Measurements from ENCODE around the gene SPACA4. TPM values are rescaled to one million over a fixed set of nuclear protein-coding genes. Genes with fewer than 3 reads are reported as not detected.

Gene SPACA4
- total RNA-seq, 1 donor from 2014 or later, result not detected

DNA sequence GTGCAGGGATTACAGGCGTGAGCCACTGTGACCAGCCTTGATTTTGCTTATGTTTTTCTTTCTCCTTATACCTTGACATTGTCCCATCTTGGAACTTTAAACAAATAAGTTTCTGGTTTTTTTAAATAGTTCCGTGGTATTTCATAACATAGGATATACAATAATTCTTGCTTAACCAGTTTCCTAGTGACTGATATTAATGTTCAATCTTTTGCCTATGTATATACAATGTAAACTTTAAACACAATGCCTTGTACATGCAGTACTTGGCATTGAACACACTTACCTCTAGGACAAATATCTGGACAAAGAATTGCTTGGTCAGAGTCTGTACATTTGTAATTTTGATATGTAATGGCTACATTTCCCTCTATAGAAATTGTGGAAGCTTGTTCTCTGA, 24.4 kb upstream of the SPACA4 start:
- no peak overlapping the region for H3K9ac ChIP-seq
- peaks cover 2% of the 10 kb centered on the region for H3K27me3 ChIP-seq
- TF ChIP-seq EZH2 (IDR thresholded peaks at IDR 0.05) (no peak), CTCF (IDR thresholded peaks at IDR 0.05) (no peak), EZH2phosphoT487 (IDR thresholded peaks at IDR 0.05) (no peak)
- Mint-ChIP-seq H3K4me1 (peaks cover 7% of the 10 kb centered on the region), H3K9me3 (no peaks in the 10 kb centered on the region), H3K4me3 (no peak overlapping the region), H3K36me3 (no peaks in the 10 kb centered on the region), H3K27ac (peak overlapping the region; percentile 57), H3K27me3 (ENCODE audit: insufficient read depth, low read depth) (peaks cover 10% of the 10 kb centered on the region)
- no peak overlapping the region for H2AFZ ChIP-seq (replicated peaks)
- H3K4me1 ChIP-seq, result no peaks in the 10 kb centered on the region
- no peaks in the 10 kb centered on the region for H3K79me2 ChIP-seq (ENCODE audit: low read depth)
- H3K36me3 ChIP-seq, result no peaks in the 10 kb centered on the region
- H3F3A ChIP-seq (ENCODE audit: low read depth), result no peaks in the 10 kb centered on the region
- no peak overlapping the region for H3K27ac ChIP-seq
- no peak overlapping the region for H3K4me3 ChIP-seq
- H3K4me2 ChIP-seq, result no peak overlapping the region
- H3K9me3 ChIP-seq (ENCODE audit: low read depth), result no peaks in the 10 kb centered on the region
- no peak for DNase-seq (ENCODE audit: low spot score)
- no peaks in the 10 kb centered on the region for H4K20me1 ChIP-seq (ENCODE audit: low read depth)

DNA sequence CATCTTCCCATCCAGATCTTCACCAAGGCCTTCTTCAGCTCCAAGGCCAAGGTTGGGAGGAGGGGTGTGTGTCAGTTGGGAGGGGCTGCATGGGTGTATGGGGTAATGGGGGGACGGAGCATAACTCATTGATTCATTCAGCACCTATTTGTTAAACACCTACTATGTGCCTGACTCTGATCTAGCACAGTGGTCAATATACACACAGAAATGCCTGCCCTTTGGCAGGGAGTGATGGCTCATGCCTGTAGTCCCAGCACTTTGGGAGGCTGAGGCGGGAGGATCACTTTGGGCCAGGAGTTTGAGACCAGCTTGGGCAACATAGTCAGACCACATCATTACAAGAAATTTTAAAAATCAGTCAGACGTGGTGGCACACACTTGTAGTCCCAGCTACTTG, 19.2 kb upstream of the SPACA4 start:
- H3K27ac ChIP-seq, result no peak overlapping the region
- no peaks in the 10 kb centered on the region for H3K9me3 ChIP-seq (ENCODE audit: low read depth)
- no peak overlapping the region for H3K4me3 ChIP-seq
- H3K9me3 Mint-ChIP-seq, result no peaks in the 10 kb centered on the region
- H3K27ac Mint-ChIP-seq, result no peak overlapping the region
- TF ChIP-seq EZH2phosphoT487 (IDR thresholded peaks at IDR 0.05) (no peak), CTCF (IDR thresholded peaks at IDR 0.05) (no peak), EZH2 (IDR thresholded peaks at IDR 0.05) (no peak)
- DNase-seq (ENCODE audit: low spot score), result no peak
- H2AFZ ChIP-seq (replicated peaks), result no peak overlapping the region
- H3K36me3 Mint-ChIP-seq, result no peaks in the 10 kb centered on the region
- peaks cover 21% of the 10 kb centered on the region for H3K4me1 Mint-ChIP-seq
- H3K27me3 ChIP-seq, result peaks cover 18% of the 10 kb centered on the region
- H3K4me1 ChIP-seq, result no peaks in the 10 kb centered on the region
- no peaks in the 10 kb centered on the region for H3K36me3 ChIP-seq
- no peak overlapping the region for H3K4me3 Mint-ChIP-seq
- peaks cover 5% of the 10 kb centered on the region for H3F3A ChIP-seq (ENCODE audit: low read depth)
- H3K9ac ChIP-seq, result no peak overlapping the region
- no peak overlapping the region for H3K4me2 ChIP-seq
- no peaks in the 10 kb centered on the region for H4K20me1 ChIP-seq (ENCODE audit: low read depth)
- peaks cover 21% of the 10 kb centered on the region for H3K27me3 Mint-ChIP-seq (ENCODE audit: insufficient read depth, low read depth)
- no peaks in the 10 kb centered on the region for H3K79me2 ChIP-seq (ENCODE audit: low read depth)

DNA sequence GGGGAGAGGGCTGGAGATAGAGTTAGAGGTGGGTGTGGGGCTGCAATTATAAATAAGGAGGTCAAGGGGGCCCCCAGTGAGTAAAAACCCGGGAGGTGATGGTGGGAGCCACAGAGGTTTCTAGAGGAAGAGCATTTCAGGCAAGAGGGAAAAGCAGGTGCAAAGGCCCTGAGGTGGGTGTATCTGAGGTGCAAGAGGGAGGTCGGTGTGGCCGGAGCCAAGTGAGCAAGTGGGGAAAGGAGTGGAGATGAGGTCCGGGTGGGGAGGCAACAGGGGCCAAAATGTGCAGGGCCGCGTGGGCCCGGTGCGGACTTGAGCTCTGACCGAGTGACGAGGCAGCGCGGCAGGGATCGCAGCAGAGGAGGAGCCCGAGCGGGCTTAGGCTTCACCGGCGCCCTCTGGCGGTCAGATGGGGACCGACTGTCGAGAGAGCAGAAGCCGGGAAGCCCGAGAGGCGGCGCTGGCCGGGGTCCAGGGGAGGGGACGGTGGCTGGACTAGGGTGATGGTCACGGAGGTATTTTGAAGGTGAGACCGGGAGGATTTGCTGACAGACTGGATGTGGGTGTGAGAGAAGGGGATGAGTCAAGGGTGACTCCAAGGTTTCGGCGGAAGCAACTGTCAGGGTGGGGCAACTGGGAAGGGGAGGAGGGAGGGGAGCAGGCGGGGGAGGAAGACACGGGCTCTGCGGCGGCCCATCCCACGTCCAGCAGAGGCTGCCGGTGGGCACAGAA, 17.7 kb upstream of the SPACA4 start:
- Histone ChIP-seq H4K20me1 (ENCODE audit: low read depth) (no peaks in the 10 kb centered on the region), H2AFZ (replicated peaks) (no peak overlapping the region), H3F3A (ENCODE audit: low read depth) (peaks cover 5% of the 10 kb centered on the region), H3K27ac (no peak overlapping the region), H3K9me3 (ENCODE audit: low read depth) (no peaks in the 10 kb centered on the region), H3K4me1 (no peaks in the 10 kb centered on the region), H3K9ac (no peak overlapping the region), H3K4me2 (peak overlapping the region; percentile 67), H3K36me3 (no peaks in the 10 kb centered on the region), H3K27me3 (peaks cover 18% of the 10 kb centered on the region), H3K4me3 (peak overlapping the region; percentile 32), H3K79me2 (ENCODE audit: low read depth) (no peaks in the 10 kb centered on the region)
- DNase-seq (ENCODE audit: low spot score), result peak; percentile 95
- H3K4me1 Mint-ChIP-seq, result peaks cover 20% of the 10 kb centered on the region
- peaks cover 20% of the 10 kb centered on the region for H3K27me3 Mint-ChIP-seq (ENCODE audit: insufficient read depth, low read depth)
- TF ChIP-seq EZH2 (IDR thresholded peaks at IDR 0.05) (no peak), CTCF (IDR thresholded peaks at IDR 0.05) (peak; percentile 97)
- H3K4me3 Mint-ChIP-seq, result peak overlapping the region; percentile 76
- H3K9me3 Mint-ChIP-seq, result no peaks in the 10 kb centered on the region
- H3K36me3 Mint-ChIP-seq, result no peaks in the 10 kb centered on the region
- H3K27ac Mint-ChIP-seq, result no peak overlapping the region

Measured in neural progenitor cell (in vitro differentiated cells).